Activated T-cell treated with anti-CD3 and anti-CD28 coated beads for 48 hours (primary cell): ENCODE measurements around the gene TLR9.
"Not testable (repeated sequence)": the region's sequence is repeated elsewhere in the genome, so short reads cannot be mapped to it uniquely, and the experiment has no call there.

Experiments
- DNase-seq: peaks from one replicate; pipeline ENCODE4 v3.0.0-alpha.2; 2020; ENCODE audit warnings: low read depth

Gene TLR9

GRCh38 chr3:52194485-52195290 lies 30.8 kb downstream of the TLR9 start:
- DNase-seq = no peak

- DNase-seq = no peak
Measured at GRCh38 chr3:52193065-52193464, 32.4 kb downstream of the TLR9 start.

GRCh38 chr3:52191663-52192062 lies 33.8 kb downstream of the TLR9 start:
- no peak for DNase-seq

GRCh38 chr3:52190294-52191074 lies 35.0 kb downstream of the TLR9 start:
- DNase-seq = no peak

- DNase-seq = no peak
Measured at GRCh38 chr3:52188556-52188955, 36.9 kb downstream of the TLR9 start.

GRCh38 chr3:52186729-52187128 lies 38.7 kb downstream of the TLR9 start:
- DNase-seq = no peak

GRCh38 chr3:52185837-52186236 lies 39.6 kb downstream of the TLR9 start:
- DNase-seq = no peak

GRCh38 chr3:52185311-52185710 lies 40.1 kb downstream of the TLR9 start:
- no peak for DNase-seq

- no peak for DNase-seq
Measured at GRCh38 chr3:52184690-52185089, 40.8 kb downstream of the TLR9 start.

GRCh38 chr3:52183786-52184445 lies 41.5 kb downstream of the TLR9 start:
- no peak for DNase-seq

- no peak for DNase-seq
Measured at GRCh38 chr3:52182691-52183090, 42.8 kb downstream of the TLR9 start.

- no peak for DNase-seq
Measured at GRCh38 chr3:52182196-52182595, 43.2 kb downstream of the TLR9 start.

- no peak for DNase-seq
Measured at GRCh38 chr3:52181543-52181942, 43.9 kb downstream of the TLR9 start.

- DNase-seq = no peak
Measured at GRCh38 chr3:52178537-52178936, 46.9 kb downstream of the TLR9 start.

- DNase-seq = not testable (repeated sequence)
Measured at GRCh38 chr3:52178126-52178525, 47.3 kb downstream of the TLR9 start.

GRCh38 chr3:52177701-52178042 lies 47.8 kb downstream of the TLR9 start:
- DNase-seq = no peak

- no peak for DNase-seq
Measured at GRCh38 chr3:52176951-52177700, 48.3 kb downstream of the TLR9 start.

GRCh38 chr3:52176180-52176752 lies 49.2 kb downstream of the TLR9 start:
- no peak for DNase-seq

GRCh38 chr3:52175416-52176179 lies 49.8 kb downstream of the TLR9 start:
- no peak for DNase-seq

GRCh38 chr3:52174896-52175295 lies 50.5 kb downstream of the TLR9 start:
- no peak for DNase-seq

GRCh38 chr3:52173101-52173500 lies 52.3 kb downstream of the TLR9 start:
- DNase-seq = no peak
